GM12801 (cell line): ENCODE data around the gene RESP18.

ENCODE experiments used
- CTCF ChIP-seq: IDR thresholded peaks from one replicate; pipeline ENCODE4 v1.5.1; 2011; ENCODE audit warnings: control low read depth; ENCODE audit not compliant: insufficient read length; ENCODE audit errors: extremely low read depth

Gene RESP18

GRCh38 chr2:219325136-219325535 lies 7.4 kb downstream of the RESP18 start:
- TF ChIP-seq CTCF = no peak

GRCh38 chr2:219323434-219323833 lies 9.1 kb downstream of the RESP18 start:
- TF ChIP-seq CTCF = no peak

- no peak for TF ChIP-seq CTCF
These were observed 17.6 kb downstream of the RESP18 start for GRCh38 chr2:219314804-219315468.

- no peak for TF ChIP-seq CTCF
These were observed 23.3 kb downstream of the RESP18 start, which contains the start of gene PTPRN for GRCh38 chr2:219309278-219309677. TSS of gene PTPRN (minus strand) at chr2:219309401. CDS start at chr2:219309332, 69 bp downstream.

- no peak for TF ChIP-seq CTCF
These were observed 24.1 kb downstream of the RESP18 start for GRCh38 chr2:219308142-219309101.

- TF ChIP-seq CTCF = no peak
These were observed 26.5 kb downstream of the RESP18 start for GRCh38 chr2:219306047-219306446.

GRCh38 chr2:219304223-219304622 lies 28.3 kb downstream of the RESP18 start:
- no peak for TF ChIP-seq CTCF
